Coronary artery (tissue), 2 donors: ENCODE results near the gene SLC66A2.

ENCODE experiments used
- DNase-seq: peaks from one replicate; pipeline ENCODE4 v3.0.0-alpha.2; 2017; ENCODE audit warnings: low spot score
- H3K27ac ChIP-seq, 2 donors: fragments of 200-600 bp; sonication (generic); one replicate each; pipeline ENCODE4 v1.5.1; 2016 to 2019
- H3K4me3 ChIP-seq: fragments of 200-600 bp; sonication (generic); 2 replicates; pipeline ENCODE4 v1.5.1; 2016; ENCODE audit warnings: mild to moderate bottlenecking, moderate library complexity
- CTCF ChIP-seq: fragments of 200-600 bp; sonication (generic); IDR thresholded peaks from one replicate; pipeline ENCODE4 v1.5.1; 2019; ENCODE audit warnings: antibody characterized with exemption

SLC66A2 gene

GRCh38 chr18:79859314-79859713, 92.1 kb downstream of the SLC66A2 start:
- no peak overlapping the region for H3K4me3 ChIP-seq
- DNase-seq, result peak; percentile 35
- no peak overlapping the region for H3K27ac ChIP-seq
- no peak for TF ChIP-seq CTCF

- H3K4me3 ChIP-seq, result no peak overlapping the region
- no peak overlapping the region for H3K27ac ChIP-seq
- TF ChIP-seq CTCF, result no peak
- DNase-seq, result peak; percentile 17
These were observed 94.3 kb downstream of the SLC66A2 start for GRCh38 chr18:79857082-79857671.

GRCh38 chr18:79856119-79857007, 95.1 kb downstream of the SLC66A2 start:
- no peak for TF ChIP-seq CTCF
- DNase-seq, result no peak
- no peak overlapping the region for H3K4me3 ChIP-seq
- no peak overlapping the region for H3K27ac ChIP-seq

- peak; percentile 66 for DNase-seq
- no peak overlapping the region for H3K4me3 ChIP-seq
- TF ChIP-seq CTCF, result no peak
These were observed 96.1 kb downstream of the SLC66A2 start for GRCh38 chr18:79855147-79855933.

GRCh38 chr18:79853993-79854364, 97.5 kb downstream of the SLC66A2 start:
- TF ChIP-seq CTCF, result no peak
- DNase-seq, result peak; percentile 33
- H3K27ac ChIP-seq, result no peak overlapping the region
- no peak overlapping the region for H3K4me3 ChIP-seq

More at GRCh38 chr18:79855147-79855933, 96.1 kb downstream of the SLC66A2 start:
- H3K27ac ChIP-seq, result no peak overlapping the region

- DNase-seq, result peak; percentile 56
- no peak overlapping the region for H3K4me3 ChIP-seq
- no peak for TF ChIP-seq CTCF
- no peak overlapping the region for H3K27ac ChIP-seq
These were observed 98.0 kb downstream of the SLC66A2 start for GRCh38 chr18:79853303-79853992.
